ENCODE measurements around the gene PPDPF. TPM values are rescaled to one million over a fixed set of nuclear protein-coding genes. Genes with fewer than 3 reads are reported as not detected.

Gene PPDPF
- total RNA-seq, 1 donor from 2014 or later: 173 TPM

GRCh38 chr20:63519668-63520503 is 679 bp upstream of the PPDPF start:
- no peak for DNase-seq (ENCODE audit: low spot score)

GRCh38 chr20:63520934-63521601 is 503 bp downstream of the PPDPF start:
- DNase-seq (ENCODE audit: low spot score): no peak

- no peak for DNase-seq (ENCODE audit: low spot score)
Measured at GRCh38 chr20:63521602-63522001, 1.0 kb downstream of the PPDPF start.

GRCh38 chr20:63522091-63522868 is 1.7 kb downstream of the PPDPF start:
- no peak for DNase-seq (ENCODE audit: low spot score)

- no peak for DNase-seq (ENCODE audit: low spot score)
Measured at GRCh38 chr20:63522981-63523611, 2.5 kb downstream of the PPDPF start.

- no peak for DNase-seq (ENCODE audit: low spot score)
Measured at GRCh38 chr20:63525185-63525584, 4.6 kb downstream of the PPDPF start.

- no peak for DNase-seq (ENCODE audit: low spot score)
Measured at GRCh38 chr20:63525971-63526370, 5.4 kb downstream of the PPDPF start.

GRCh38 chr20:63527184-63527583 is 6.6 kb downstream of the PPDPF start:
- no peak for DNase-seq (ENCODE audit: low spot score)

GRCh38 chr20:63529180-63529860 is 8.8 kb downstream of the PPDPF start:
- no peak for DNase-seq (ENCODE audit: low spot score)

- DNase-seq (ENCODE audit: low spot score): no peak
Measured at GRCh38 chr20:63529861-63530787, 9.6 kb downstream of the PPDPF start.

GRCh38 chr20:63530788-63531160 is 10.2 kb downstream of the PPDPF start:
- DNase-seq (ENCODE audit: low spot score): no peak

- DNase-seq (ENCODE audit: low spot score): no peak
Measured at GRCh38 chr20:63531686-63532448, 11.3 kb downstream of the PPDPF start.

- DNase-seq (ENCODE audit: low spot score): no peak
Measured at GRCh38 chr20:63532449-63532971, 11.9 kb downstream of the PPDPF start.

- no peak for DNase-seq (ENCODE audit: low spot score)
Measured at GRCh38 chr20:63533388-63533787, 12.8 kb downstream of the PPDPF start.

GRCh38 chr20:63533871-63534393 is 13.4 kb downstream of the PPDPF start:
- DNase-seq (ENCODE audit: low spot score): no peak

- DNase-seq (ENCODE audit: low spot score): no peak
Measured at GRCh38 chr20:63534427-63534830, 13.9 kb downstream of the PPDPF start.

GRCh38 chr20:63534831-63535651 is 14.5 kb downstream of the PPDPF start:
- DNase-seq (ENCODE audit: low spot score): no peak
